ENCODE measurements around the gene SLC44A4. TPM values are rescaled to one million over a fixed set of nuclear protein-coding genes. Genes with fewer than 3 reads are reported as not detected.

Gene SLC44A4
- total and polyA plus RNA-seq, 2 of the 8 experiments (the other 6 are each of a cell fraction or from before 2014, with no cell fraction given) = 4.8 to 7.0 TPM

DNA sequence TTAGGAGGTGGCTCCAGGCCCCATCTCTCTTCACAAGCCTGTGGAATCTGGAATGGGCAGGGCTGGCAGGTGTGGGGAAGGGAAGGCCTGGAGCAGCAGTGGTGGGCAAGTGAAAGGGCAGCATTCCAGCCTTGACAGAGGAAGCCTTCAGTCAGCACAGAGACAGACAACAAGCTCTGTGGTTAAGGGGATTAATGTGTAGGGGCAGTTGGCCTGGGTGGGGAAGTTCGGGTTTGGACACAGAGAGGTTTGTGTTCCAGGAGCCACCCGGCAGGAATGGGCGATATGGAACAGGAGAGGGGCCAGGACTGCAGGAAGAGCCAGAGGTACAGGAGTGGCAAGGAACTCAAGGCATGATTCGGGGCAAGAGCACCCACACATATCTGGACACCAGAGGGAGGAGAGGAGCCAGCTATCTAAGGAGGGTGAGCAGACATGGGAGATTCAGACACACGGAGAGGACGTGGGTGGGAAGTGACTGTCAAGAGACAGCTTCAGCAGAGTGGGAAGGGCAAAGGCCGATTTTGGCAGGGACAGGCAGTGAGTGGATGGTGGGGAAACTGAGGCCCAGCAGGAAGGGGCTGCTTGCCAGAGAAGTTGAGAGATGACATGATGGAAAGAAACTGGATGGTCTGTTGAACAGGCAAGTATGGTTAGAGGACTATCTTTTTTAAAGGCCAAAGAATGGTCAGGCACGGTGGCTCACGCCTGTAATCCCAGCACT, 2.5 kb upstream of the SLC44A4 start:
- no peak overlapping the region for H3K4me2 ChIP-seq (ENCODE audit: insufficient read depth in 1 of 2, low read depth in 2 of 2, low read length in 2 of 2)
- H4K91ac ChIP-seq (replicated peaks; ENCODE audit: insufficient read length, low read length) = no peak overlapping the region
- no peak overlapping the region for H3K27ac ChIP-seq (ENCODE audit: low read depth, low read length)
- no peak for TF ChIP-seq BCL11A (IDR thresholded peaks at IDR 0.05; ENCODE audit: low read depth in 2 of 2, low read length in 2 of 2)
- no peak for TF ChIP-seq POU5F1 (IDR thresholded peaks at IDR 0.05; ENCODE audit: low read depth, low read length)
- TF ChIP-seq SP1 (IDR thresholded peaks at IDR 0.05; ENCODE audit: low read depth, low read length) = no peak
- no peak for TF ChIP-seq NRF1 (IDR thresholded peaks at IDR 0.05; ENCODE audit: low read depth, low read length)
- TF ChIP-seq SP2 (IDR thresholded peaks at IDR 0.05; ENCODE audit: low read length) = no peak
- no peak for TF ChIP-seq EP300 (IDR thresholded peaks at IDR 0.05; ENCODE audit: borderline replicate concordance in 1 of 2, low read depth in 2 of 2, low read length in 2 of 2)
- no peak for TF ChIP-seq JUND (IDR thresholded peaks at IDR 0.05; ENCODE audit: low read length)
- H3K79me1 ChIP-seq (ENCODE audit: low read depth, low read length) = no peaks in the 10 kb centered on the region; the same call in 1 of the 2 replicates
- DNase-seq (ENCODE audit: low read depth in 1 of 2, low spot score in 2 of 2) = no peak
- no peak for FAIRE-seq
- H3K4me3 ChIP-seq (ENCODE audit: extremely low read depth in 1 of 4, insufficient read depth in 2 of 4, low read depth in 3 of 4, low read length in 4 of 4) = no peak overlapping the region
- no peaks in the 10 kb centered on the region for H3K79me2 ChIP-seq (ENCODE audit: control insufficient read depth in 1 of 2, insufficient read depth in 2 of 2, low read length in 2 of 2)
- H3K4ac ChIP-seq (replicated peaks; ENCODE audit: insufficient read length, low read depth, low read length) = no peak overlapping the region
- no peak overlapping the region for H2AFZ ChIP-seq (ENCODE audit: low read length)
- H4K20me1 ChIP-seq (replicated peaks in 1 of 2; ENCODE audit: control insufficient read depth in 1 of 2, insufficient read depth in 2 of 2, low read length in 2 of 2) = peaks cover 2 to 13% of the 10 kb centered on the region in 2 experiments
- ChIA-PET CTCF (ENCODE audit: partially characterized antibody) (interaction anchor here (0.6 to 8.1 kb wide), 9 partner anchors 8 to 109 kb away, joined by 3 to 59 read pairs (median 6); partner anchors contain the start of gene EHMT2), POLR2A (ENCODE audit: partially characterized antibody) (interaction anchor here (0.7 to 3.2 kb wide), 10 partner anchors 8 to 146 kb away, joined by 3 to 11 read pairs (median 6); partner anchors contain the start of gene NEU1)
- 94% methylated on average over 9 of the region's 9 CpGs; no CpG with 5 or more reads in 1 of the 2 experiments for WGBS, 2 experiments (ENCODE audit: extremely low coverage in 1 of 2, insufficient coverage in 1 of 2, insufficient read length in 1 of 2, insufficient replicate concordance in 2 of 2, low coverage in 1 of 2, low lambda C conversion rate in 2 of 2, missing lambda C conversion rate in 1 of 2)
- H3K27me3 ChIP-seq (replicated peaks in 1 of 4; ENCODE audit: control insufficient read depth in 3 of 4, extremely low read depth in 1 of 4, insufficient read depth in 3 of 4, low read length in 3 of 4) = no peaks in the 10 kb centered on the region
- no peak overlapping the region for H3K18ac ChIP-seq (ENCODE audit: extremely low read depth, low read length)
- peaks cover 0 to 11% (median 0%) of the 10 kb centered on the region in 4 experiments; a peak in 1 of 7 replicates for H3K4me1 ChIP-seq (replicated peaks in 1 of 4; ENCODE audit: control insufficient read depth in 3 of 4, insufficient read depth in 4 of 4, low read length in 3 of 4)
- no peak overlapping the region for H2BK15ac ChIP-seq (ENCODE audit: low read length)
- H4K8ac ChIP-seq (ENCODE audit: extremely low read depth, insufficient read depth, low read length) = no peak overlapping the region
- H2BK12ac ChIP-seq (ENCODE audit: low read depth, low read length) = 0 out of 2 replicates have a peak overlapping the region, but pooled peaks have one; percentile 39
- no peak overlapping the region for H2AK5ac ChIP-seq (ENCODE audit: low read depth, low read length)
- peaks cover 25 to 59% (median 49%) of the 10 kb centered on the region in 4 experiments for H3K36me3 ChIP-seq (ENCODE audit: control insufficient read depth in 2 of 4, insufficient read depth in 4 of 4, low read length in 3 of 4)
- no peak overlapping the region for H3K56ac ChIP-seq (replicated peaks; ENCODE audit: insufficient read length, low read depth, low read length)
- H3K23ac ChIP-seq (ENCODE audit: insufficient read length) = no peak overlapping the region
- H3K9me3 ChIP-seq (ENCODE audit: insufficient read depth in 2 of 2, low read depth in 1 of 2, low read length in 1 of 2) = no peaks in the 10 kb centered on the region
- no peak overlapping the region for H3K14ac ChIP-seq (ENCODE audit: insufficient read length)
- H2BK120ac ChIP-seq (replicated peaks; ENCODE audit: low read depth, low read length) = no peak overlapping the region
- H2BK20ac ChIP-seq (ENCODE audit: low read length) = no peak overlapping the region
- no peak overlapping the region for H3K9ac ChIP-seq (replicated peaks in 1 of 4; ENCODE audit: extremely low read depth in 1 of 4, low read depth in 3 of 4, low read length in 3 of 4)
- H2BK5ac ChIP-seq (ENCODE audit: low read depth, low read length) = no peak overlapping the region
- no peak overlapping the region for H4K5ac ChIP-seq (ENCODE audit: insufficient read length, low read depth, low read length)
- H3K23me2 ChIP-seq (ENCODE audit: low read depth, low read length) = no peaks in the 10 kb centered on the region

Data from H1 (cell line).